HG03354 (cell line): ENCODE data around the gene NOSTRIN.
"Not testable (repeated sequence)": the region's sequence is repeated elsewhere in the genome, so short reads cannot be mapped to it uniquely, and the experiment has no call there.

Source experiments
- ATAC-seq: cut with Tn5 transposase; IDR thresholded peaks from one replicate; pipeline ENCODE4 v1.9.1; 2021; ENCODE audit warnings: mild to moderate bottlenecking; ENCODE audit not compliant: unreplicated experiment, poor library complexity, severe bottlenecking

Gene NOSTRIN, protein sequence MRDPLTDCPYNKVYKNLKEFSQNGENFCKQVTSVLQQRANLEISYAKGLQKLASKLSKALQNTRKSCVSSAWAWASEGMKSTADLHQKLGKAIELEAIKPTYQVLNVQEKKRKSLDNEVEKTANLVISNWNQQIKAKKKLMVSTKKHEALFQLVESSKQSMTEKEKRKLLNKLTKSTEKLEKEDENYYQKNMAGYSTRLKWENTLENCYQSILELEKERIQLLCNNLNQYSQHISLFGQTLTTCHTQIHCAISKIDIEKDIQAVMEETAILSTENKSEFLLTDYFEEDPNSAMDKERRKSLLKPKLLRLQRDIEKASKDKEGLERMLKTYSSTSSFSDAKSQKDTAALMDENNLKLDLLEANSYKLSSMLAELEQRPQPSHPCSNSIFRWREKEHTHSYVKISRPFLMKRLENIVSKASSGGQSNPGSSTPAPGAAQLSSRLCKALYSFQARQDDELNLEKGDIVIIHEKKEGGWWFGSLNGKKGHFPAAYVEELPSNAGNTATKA

DNA sequence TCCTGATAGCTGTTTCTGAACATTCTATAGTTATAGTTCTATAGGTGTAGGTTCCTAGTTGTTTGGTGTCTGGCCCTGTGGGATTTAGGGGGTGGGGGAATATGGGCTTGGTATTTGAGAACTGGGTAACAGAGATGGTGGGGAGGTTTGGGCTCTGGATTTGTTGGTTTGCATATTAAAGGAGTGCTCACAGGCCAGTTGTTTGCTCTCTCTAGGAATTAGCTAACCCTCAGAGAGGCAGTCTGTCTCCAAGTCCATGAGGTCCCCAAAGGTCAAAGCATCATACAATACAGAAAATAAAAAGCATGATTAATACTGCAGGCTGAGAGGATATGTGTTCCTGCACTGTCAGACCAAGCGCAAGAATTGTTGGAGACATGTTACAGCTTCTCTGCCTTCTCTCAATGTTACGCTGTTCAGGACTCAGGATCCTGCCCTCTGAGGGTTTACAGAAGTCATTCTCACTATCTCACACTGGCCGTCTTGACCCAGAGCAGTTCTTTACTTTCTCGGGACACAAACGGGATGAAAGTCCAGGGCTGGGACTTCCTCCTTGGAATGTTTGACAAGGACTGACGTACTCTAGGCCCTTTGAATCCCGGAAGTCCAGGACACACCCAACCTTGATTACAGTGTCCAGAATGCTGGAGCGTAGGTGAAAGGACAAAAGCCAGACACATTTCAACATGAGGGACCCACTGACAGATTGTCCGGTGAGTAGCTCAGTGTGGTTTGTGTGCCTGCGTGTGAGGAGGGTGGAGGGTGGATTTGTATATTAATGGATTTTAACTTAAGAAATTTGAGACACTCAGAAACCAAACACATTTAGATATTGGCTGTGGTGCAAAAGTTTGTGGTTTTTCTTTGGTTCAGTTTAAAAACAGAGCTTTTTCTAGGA, at the start of gene NOSTRIN:
TSS of gene NOSTRIN (plus strand) at position 677 of the 898 bp plus-strand sequence. CDS start at position 687, 10 bp downstream.
- no peak for ATAC-seq

DNA sequence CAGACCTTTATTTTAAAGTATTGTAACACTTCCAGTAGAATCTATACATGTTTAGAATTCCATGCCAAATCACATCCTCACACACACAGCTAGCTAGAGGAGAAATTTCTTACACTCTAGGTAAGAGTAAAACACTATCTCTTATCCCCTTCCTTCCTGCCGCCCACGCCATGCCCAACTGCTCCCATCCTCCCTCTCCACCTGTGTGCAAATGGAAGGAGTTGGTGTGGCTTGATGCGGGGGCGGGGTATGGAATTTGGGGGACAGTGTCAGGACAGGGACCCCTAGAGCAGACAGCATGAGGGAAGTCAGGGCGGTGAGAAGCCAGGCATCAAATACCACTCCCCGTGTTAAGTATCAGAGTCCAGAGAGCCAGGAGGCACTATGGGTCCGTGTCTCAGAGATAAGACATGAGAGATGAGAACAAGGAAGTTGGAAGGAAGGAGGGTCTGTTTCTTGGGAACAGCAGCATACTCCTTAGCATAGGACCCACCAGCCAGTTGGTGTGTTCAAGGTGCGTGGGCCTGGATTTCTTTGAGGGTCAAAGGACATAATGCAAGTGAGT, 48.6 kb upstream of the NOSTRIN start:
- ATAC-seq: no peak

- no peak for ATAC-seq
Measured at GRCh38 chr2:168757223-168757622, 45.2 kb upstream of the NOSTRIN start.

DNA sequence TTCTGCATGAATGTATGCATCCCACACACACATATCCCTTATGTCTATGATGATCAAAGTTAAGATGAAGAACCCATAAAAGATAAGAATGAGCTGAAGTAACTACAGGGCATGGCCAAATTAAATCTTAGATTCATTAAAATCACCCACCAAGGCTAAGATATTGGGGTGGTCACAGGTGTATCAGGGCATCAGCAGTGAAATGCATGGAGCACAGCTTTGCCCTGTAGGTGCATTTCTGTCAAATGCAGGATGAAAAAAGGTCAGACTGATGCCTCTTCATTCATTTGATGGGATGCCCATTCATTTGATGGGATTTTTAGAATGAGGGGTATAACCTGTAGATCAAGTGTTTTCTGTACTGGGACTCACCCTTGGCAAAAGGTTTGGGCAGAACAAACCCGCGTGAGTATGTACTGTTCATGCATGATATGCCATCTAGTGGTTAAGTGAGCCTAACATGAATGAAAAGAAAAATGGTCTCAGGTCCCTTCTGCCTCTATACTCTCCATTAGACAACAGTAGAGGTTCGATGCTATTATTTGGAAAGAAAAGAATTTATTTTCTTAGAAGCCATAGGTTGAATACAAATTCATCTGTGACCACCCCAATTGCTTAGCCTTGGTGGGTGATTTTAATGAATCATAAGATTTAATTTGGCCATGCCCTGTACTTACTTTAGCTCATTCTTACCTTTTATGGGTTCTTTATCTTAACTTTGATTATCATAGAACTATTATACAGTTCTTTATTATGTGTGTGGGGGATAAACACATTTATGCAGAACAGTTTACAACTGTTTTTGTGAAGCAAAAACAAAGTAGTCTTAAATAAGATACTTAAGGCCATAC, 43.2 kb upstream of the NOSTRIN start:
- peak; percentile 86 for ATAC-seq

GRCh38 chr2:168765401-168765800, 37.0 kb upstream of the NOSTRIN start:
- ATAC-seq: no peak

DNA sequence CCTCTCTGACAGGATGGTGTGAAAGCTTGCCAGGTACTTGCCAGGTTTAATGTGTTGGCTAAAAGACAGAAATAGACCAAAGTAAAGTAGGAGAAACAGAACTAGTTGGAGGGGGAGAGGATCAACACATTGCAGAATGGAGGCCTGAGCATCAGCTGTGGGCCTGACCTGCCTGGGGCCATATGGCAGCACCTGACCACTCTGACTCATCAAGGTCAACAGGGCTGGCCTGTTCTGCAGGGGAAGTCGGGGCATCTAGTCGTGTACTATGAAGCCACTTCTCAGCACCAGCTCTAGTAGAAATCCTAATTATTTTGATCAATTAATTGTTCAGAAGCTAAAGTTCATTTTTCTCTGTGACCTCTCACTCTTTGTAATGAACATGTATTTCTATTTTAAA, 35.8 kb upstream of the NOSTRIN start:
- ATAC-seq: no peak

DNA sequence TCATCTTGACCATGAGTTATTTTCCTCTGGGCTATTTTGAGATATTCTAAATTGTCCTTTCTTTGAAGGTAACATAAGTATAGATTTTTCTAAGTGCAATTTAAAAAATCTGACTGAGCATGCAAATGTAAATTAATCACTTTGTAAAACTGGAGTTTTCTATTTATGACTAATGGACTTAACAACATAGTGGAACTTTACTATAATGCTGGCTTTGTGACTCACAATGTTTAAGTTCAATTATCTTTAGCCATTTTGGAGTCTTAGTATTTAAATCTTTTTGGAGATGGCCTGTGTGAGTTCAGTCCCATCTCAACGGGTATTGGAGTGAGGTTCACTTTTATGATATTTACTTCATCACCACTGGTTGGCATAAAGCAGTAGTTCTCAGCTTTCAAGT, 35.2 kb upstream of the NOSTRIN start:
- ATAC-seq: no peak

GRCh38 chr2:168768357-168768756, 34.1 kb upstream of the NOSTRIN start:
- not testable (repeated sequence) for ATAC-seq

GRCh38 chr2:168770796-168771195, 31.6 kb upstream of the NOSTRIN start:
- ATAC-seq: no peak

- ATAC-seq: no peak
Measured at GRCh38 chr2:168772704-168773103, 29.7 kb upstream of the NOSTRIN start.

- no peak for ATAC-seq
Measured at GRCh38 chr2:168773128-168773527, 29.3 kb upstream of the NOSTRIN start.

GRCh38 chr2:168773719-168774521, 28.5 kb upstream of the NOSTRIN start:
- ATAC-seq: peak; percentile 71

- ATAC-seq: no peak
Measured at GRCh38 chr2:168775837-168776236, 26.6 kb upstream of the NOSTRIN start.

DNA sequence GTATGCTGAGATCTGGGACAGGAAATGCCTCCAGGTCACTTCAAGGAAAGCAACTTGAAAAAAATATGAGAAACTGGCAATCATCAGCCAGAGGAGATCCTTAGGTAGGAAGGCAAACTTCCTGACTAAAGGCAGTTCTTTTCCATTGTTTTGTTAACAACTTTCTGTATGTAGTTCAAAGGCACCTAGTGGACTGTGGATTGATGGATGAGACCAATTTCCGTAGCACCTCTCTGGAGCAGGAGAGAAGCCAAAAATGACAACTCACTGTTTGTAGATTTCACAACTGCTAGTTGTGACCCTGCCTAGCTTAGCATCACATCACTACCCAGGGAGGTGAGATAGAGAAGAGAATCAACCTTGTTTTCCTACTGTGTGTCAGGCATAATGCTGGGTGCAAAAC, 21.8 kb upstream of the NOSTRIN start:
- no peak for ATAC-seq

DNA sequence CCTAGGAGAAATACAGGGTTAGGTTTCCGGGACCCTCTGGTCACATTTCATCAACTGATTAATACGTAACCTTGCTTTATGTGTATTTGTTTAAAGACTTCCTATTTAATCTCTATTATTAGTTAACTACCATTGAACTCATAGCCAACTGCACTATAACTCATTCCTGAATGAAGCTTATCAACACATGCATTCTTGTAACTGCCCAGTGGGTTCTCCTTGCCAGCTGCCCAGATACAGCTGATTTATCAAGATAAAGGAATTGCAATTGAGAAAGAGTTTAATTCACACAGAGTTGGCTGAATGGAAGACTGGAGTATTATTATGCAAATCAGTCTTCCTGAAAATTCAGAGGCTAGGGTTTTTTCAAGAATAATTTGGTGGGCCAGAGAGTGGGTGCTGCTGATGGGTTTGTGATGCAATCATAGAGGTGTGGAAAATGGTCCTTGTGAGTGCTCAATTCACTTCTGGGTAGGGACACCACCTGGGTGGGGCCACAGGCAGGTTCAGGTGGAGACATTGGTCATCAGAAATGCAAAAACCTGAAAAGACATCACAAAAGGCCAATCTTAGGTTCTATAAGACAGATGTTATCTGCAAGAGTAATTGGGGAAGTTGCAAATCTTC, 21.1 kb upstream of the NOSTRIN start:
- ATAC-seq: no peak

DNA sequence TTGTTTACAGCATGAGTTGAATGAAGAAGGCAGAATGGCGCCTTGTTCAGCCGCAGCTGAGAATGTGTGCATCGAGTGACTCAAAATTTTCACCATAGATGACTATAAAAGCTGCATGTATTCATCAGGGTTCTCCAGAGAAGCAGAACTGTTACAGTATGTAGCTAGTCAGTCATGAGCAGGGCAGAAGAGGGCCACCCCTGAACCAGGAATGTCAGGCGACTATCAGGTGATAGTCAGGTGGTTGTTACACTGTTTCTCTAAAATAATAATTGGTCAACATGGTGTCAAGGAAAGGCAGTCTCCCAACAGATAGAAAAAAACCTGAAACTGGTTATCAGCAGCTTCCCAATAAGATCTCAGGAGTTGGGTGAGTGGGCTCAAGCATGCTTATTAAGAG, 20.2 kb upstream of the NOSTRIN start:
- ATAC-seq: no peak

- ATAC-seq: no peak
Measured at GRCh38 chr2:168784993-168785392, 17.4 kb upstream of the NOSTRIN start.

DNA sequence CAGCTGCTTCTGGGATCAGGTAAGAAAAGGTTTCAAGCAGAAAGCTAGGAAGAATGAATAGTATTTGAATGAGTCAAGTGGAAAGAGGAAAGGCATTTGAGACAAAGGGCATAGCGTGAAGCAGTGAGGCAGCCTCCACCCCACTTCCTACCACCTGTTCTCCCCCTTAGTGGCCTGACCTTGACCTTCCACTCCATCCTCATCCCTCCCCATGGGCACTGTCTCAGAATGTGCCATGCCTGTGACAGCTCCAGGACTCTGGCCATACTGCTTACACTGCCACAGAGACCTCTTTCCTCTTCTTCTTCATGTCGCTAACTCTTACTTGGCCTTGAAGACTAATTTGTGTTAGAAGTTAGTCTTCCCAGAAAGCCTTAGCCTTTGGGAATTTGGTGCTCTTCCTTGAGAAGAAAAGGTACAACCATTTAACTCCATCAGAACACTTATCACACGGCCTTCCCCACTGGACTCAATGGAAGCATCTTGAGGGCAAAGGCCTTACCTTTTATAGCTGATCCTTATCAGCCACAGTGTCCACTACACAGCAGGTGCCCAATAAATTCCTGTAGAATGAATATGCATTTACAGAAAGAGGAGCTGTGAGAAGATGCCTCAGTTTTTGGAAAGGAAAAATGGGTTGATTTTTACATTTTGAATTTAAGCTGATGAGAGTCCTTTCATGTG, 15.2 kb upstream of the NOSTRIN start:
- ATAC-seq: no peak
